NCI-H1048 (cell line): ENCODE results near the gene FAM13A.
A peak's percentile ranks its signal among the peaks of the same experiment; 100 is the strongest.
"Not testable (repeated sequence)": the region's sequence is repeated elsewhere in the genome, so short reads cannot be mapped to it uniquely, and the experiment has no call there.

Experiments
- DNase-seq: peaks from one replicate; lab custom pipeline; 2025; lab: John Stamatoyannopoulos, UW

The FAM13A gene

GRCh38 chr4:89056953-89057398 lies at the start of gene FAM13A:
Gene FAM13A, minus strand, starts transcription at chr4:89057185. Its CDS starts 221 bp downstream, at chr4:89056964.
- peak; percentile 74 for DNase-seq

DNA sequence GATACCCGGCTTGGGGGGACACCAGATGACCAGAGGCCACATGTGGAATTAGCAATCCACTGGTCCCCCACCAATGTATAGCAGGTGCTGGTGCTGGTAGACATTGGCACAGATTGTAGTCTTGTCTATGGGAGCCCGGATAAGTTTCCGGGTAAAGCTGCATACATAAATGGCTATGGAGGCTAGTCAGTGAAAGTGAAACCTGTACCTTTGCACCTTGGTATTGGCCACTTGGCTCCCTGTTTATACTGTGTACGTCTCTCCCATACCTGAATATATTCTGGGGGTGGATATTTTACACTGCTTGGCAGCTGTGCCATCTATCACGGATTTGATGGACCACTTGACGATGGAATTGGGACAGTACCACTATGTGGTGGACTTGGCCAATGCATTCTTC lies 48.7 kb upstream of the FAM13A start:
- DNase-seq, result no peak

- no peak for DNase-seq
These were observed 44.5 kb upstream of the FAM13A start for GRCh38 chr4:89101256-89102161.

DNA sequence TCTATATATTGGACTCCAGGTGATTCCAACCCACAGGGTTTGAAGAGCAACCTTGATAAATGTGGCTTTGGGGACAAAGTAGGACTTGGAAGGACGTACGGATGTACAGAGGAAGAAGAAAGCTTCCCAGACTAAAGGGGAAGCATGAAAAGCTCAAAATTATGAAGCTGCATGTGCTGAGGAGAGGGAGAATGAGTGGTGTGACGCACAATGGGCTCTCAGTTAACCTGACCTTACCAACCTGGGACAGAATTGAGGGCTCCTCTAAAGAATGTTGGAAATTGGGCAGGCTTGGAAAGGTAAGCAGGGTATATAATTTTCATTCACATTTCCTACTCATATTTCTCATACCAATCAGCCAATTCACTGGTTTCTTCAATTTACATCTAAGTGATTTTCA lies 43.9 kb upstream of the FAM13A start:
- DNase-seq, result no peak

GRCh38 chr4:89099471-89099870 lies 42.5 kb upstream of the FAM13A start:
- no peak for DNase-seq

- no peak for DNase-seq
These were observed 42.0 kb upstream of the FAM13A start for GRCh38 chr4:89099034-89099433.

- no peak for DNase-seq
These were observed 21.3 kb upstream of the FAM13A start for GRCh38 chr4:89078300-89078699.

- DNase-seq, result no peak
These were observed 20.8 kb upstream of the FAM13A start for GRCh38 chr4:89077761-89078160.

- DNase-seq, result no peak
These were observed 15.9 kb upstream of the FAM13A start for GRCh38 chr4:89072921-89073320.

GRCh38 chr4:89071311-89071710 lies 14.3 kb upstream of the FAM13A start:
- no peak for DNase-seq

GRCh38 chr4:89070041-89070440 lies 13.1 kb upstream of the FAM13A start:
- DNase-seq, result no peak

- no peak for DNase-seq
These were observed 12.5 kb upstream of the FAM13A start for GRCh38 chr4:89069481-89069880.

DNA sequence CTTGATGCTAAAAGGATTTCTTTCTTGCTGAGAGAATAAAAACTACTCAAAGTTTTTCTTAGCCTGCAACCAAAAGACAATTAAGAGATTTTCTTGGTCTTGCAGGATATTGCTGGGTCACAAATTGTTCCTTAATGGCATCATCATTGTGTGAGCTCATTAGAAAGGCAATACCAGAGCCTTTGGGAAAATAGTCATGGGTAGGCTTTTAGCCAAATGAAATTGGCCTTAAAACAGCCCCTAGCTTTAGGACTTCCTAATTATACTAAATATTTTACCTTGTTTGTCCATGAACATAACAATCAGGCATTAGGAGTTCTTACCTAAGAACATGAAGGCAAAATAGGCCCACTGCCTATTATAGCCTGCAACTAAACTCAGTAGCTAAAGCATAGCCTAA lies 10.4 kb upstream of the FAM13A start:
- no peak for DNase-seq

DNA sequence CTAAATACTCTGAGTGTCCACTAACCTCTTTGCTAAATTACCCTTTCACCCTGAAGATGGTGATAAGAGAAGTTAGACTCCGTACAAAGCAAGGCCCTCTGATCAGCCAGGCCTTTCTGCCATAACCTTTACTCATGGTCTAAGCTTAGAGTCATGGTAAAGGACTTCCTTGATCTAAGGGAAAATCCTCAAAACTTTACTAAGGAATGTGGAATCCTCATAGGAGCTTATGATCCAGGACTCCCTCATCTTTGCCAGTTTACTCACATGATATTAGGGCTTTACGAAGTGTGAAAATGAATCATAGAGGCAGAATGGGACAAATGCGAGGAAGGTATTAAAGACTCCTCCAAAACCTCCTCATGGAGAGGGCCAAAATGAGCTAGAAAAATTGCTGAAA lies 7.9 kb upstream of the FAM13A start:
- no peak for DNase-seq

DNA sequence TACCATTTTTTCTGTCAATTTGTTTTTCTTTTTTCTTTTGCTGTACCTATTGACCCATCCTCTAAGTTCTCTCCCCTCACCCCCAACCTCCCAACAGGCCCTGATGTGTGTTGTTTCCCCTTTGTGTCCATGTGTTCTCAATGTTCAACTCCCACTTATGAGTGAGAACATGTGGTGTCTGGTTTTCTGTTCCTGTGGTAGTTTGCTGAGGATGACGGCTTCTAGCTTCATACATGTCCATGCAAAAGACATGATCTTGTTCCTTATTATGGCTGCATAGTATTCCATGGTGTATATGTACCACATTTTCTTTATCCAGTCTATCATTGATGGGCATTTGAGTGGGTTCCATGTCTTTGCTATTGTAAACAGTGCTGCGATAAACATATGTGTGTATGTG lies 859 bp upstream of the FAM13A start:
- DNase-seq, result not testable (repeated sequence)

- no peak for DNase-seq
These were observed 563 bp downstream of the FAM13A start for GRCh38 chr4:89056292-89056952.

DNA sequence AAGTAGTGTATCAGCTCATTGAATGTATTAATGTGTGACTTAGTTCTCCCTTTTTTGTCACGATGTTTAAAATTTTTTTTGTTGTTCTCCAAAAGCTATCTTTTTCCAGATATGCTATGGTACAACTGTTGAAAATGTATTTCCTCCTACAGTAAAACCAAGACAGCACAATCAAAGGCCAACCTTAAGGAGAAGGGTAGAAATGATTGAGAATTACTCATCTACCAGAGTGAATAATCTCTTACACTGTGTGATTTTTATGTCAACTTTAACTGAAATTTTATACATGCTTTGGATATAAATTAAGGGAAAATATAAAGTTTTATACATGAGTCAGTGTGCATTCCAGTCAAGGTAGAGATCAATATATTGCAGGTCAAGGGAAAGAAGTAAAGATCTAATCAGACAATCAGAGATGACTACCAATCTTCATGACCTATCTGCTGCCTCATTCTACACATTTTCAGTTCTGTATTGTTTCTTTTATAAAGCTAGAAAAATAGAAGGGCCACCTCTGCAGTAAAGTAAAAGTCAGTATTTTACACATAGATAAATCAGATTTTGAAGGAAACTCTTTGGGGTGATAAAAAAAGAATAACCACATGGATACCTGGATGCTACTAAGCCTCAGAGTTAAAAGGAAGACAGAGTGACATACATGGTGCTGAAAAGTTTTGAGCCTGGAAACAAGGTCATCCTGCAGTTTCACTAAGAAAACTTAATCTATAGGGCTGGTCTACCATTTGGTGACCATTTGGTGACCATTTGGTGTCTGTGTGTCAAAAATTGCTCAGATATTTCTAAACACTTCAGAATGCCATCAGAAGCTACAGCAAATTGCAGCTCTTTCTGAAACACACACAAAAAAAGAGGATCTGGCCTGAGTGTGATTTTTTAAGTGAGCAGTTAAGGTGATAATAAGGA lies 1.6 kb downstream of the FAM13A start:
- DNase-seq, result no peak

DNA sequence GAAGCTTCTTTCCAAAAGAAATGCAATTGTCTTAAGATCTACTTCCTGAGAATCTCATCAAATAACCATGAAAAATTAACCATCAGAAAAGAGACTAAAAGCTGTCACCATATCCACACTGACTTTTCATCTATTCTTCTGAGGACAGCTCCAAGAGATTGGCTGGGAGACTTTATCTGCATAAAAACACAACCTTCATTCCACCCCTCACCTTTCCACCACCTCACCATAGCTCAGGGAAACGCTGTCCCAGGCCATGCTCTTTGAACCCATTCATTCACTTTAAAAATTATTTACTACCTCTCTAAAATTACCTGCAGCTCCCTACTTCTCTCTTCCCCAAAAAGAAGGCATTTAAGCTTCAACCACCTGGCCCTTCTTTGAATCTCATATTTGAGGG lies 2.4 kb downstream of the FAM13A start:
- DNase-seq, result no peak

DNA sequence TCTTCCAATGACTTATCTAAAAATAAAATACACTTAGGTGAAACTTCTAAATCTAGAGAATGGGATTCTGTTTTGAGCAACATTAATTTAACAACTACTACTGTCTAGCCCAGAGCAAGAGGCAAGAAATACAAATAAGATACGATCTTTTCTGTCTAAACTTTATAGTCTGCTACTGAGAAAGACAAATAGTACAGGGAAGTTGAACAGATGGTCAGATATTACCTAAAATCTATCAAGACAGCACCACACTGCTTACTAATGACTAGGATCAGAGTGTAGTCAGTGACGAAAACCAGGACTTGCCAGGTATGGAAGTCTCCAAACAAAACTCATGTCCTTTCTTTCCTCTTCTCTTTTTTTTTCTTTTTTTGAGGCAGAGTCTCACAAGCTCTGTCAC lies 7.1 kb downstream of the FAM13A start:
- DNase-seq, result no peak

- DNase-seq, result no peak
These were observed 7.9 kb downstream of the FAM13A start for GRCh38 chr4:89048906-89049601.

DNA sequence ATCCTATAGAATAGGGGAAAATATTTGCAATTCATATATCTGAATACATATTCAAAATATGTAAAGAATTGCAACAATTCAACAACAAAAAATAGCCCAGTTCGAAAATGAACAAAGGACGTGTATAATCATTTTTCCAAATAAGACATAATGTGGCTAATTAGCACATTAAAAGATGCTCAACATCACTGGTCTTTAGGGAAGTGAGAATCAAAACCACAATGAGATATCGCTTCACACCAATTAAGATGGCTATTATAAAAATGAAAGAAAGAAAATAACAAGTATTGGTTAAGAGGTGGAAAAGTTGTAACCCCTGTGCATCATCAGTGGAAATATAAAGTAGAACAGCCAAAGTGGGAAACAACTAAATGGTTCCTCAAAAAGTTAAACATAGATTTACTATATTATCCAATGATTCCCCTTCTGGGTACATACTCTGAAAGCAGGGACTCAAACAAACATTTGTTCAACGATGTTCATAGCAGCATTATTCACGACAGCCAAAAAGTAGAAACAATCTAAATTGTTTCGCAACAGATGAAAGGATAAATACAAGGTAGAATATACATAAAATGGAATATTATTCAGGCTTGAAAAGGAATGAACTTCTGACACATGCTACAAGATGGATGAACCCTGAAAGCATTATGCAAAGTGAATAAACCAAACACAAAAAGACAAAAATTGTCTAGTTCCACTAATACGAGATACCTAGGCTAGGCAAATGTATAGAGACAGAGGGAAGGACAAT lies 12.7 kb downstream of the FAM13A start:
- DNase-seq, result no peak
